HepG2 (cell line): ENCODE results near the gene CLCN2. TPM values are rescaled to one million over a fixed set of nuclear protein-coding genes. Genes with fewer than 3 reads are reported as not detected.
A peak's percentile ranks its signal among the peaks of the same experiment; 100 is the strongest.

ENCODE experiments used
- AKAP8 ChIP-seq: sonication (generic); formaldehyde crosslinking; IDR thresholded peaks from 2 replicates; pipeline ENCODE4 v1.5.1; 2020; ENCODE audit warnings: mild to moderate bottlenecking, missing genetic modification reagents
- CREB1 ChIP-seq, 2 experiments: fragments of 450-650 bp in 1 of 2; IDR thresholded peaks; 2 replicates each; pipeline ENCODE4 v1.6.1; 2016 to 2017; ENCODE audit warnings: control low read depth in 1 of 2, mild to moderate bottlenecking in 1 of 2, missing compliant biosample characterization in 1 of 2, missing genetic modification characterization in 1 of 2
- FOSL1 ChIP-seq: sonication (generic); formaldehyde crosslinking; IDR thresholded peaks from 2 replicates; pipeline ENCODE4 v1.9.0; 2021; ENCODE audit warnings: missing genetic modification reagents, borderline replicate concordance
- FOXA3 ChIP-seq: IDR thresholded peaks from 2 replicates; pipeline ENCODE4 v1.6.1; 2016; ENCODE audit warnings: missing genetic modification reagents, missing compliant biosample characterization
- IRF2 ChIP-seq: IDR thresholded peaks from 2 replicates; pipeline ENCODE4 v1.6.1; 2018; ENCODE audit warnings: missing genetic modification reagents, missing compliant biosample characterization
- SIN3B ChIP-seq: fragments of 150-350 bp; IDR thresholded peaks from 2 replicates; pipeline ENCODE4 v1.6.1; 2014; ENCODE audit warnings: low read length
- SPEN ChIP-seq: sonication (generic); formaldehyde crosslinking; IDR thresholded peaks from 2 replicates; pipeline ENCODE4 v1.5.1; 2020; ENCODE audit warnings: low read depth, mild to moderate bottlenecking, missing genetic modification reagents
- TEAD3 ChIP-seq: optimal IDR thresholded peaks from 2 replicates; pipeline ENCODE3; 2016; ENCODE audit warnings: borderline replicate concordance
- TOPORS ChIP-seq: sonication (generic); formaldehyde crosslinking; IDR thresholded peaks from 2 replicates; pipeline ENCODE4 v1.8.0; 2023; ENCODE audit warnings: mild to moderate bottlenecking, missing genetic modification reagents
- ZEB1 ChIP-seq: IDR thresholded peaks from 2 replicates; pipeline ENCODE4 v1.6.1; 2012; ENCODE audit warnings: mild to moderate bottlenecking, low read depth, inconsistent platforms; ENCODE audit not compliant: insufficient replicate concordance
- ZNF225 ChIP-seq: sonication (generic); formaldehyde crosslinking; IDR thresholded peaks from 2 replicates; pipeline ENCODE4 v1.4.0; 2020; ENCODE audit warnings: mild to moderate bottlenecking, missing genetic modification reagents
- ZNF274 ChIP-seq: sonication (generic); formaldehyde crosslinking; IDR thresholded peaks from 2 replicates; pipeline ENCODE4 v1.5.1; 2020; ENCODE audit warnings: mild to moderate bottlenecking, missing genetic modification reagents
- polyA plus RNA-seq, 8 experiments: library from polyadenylated mRNA; depleted of rRNA in 3 of 8; stranded (reverse) in 7 of 8; unstranded in 1 of 8; fragments of >200 nt; fragmentation: Illumina TruSeq in 4 of 8; extraction: Trizol in 4 of 8; gene quantifications; 2 replicates each; pipeline versions ENCODE4 v1.2.1 to v1.2.3, GENCODE V29; 2011 to 2016; ENCODE audit warnings: low read depth in 4 of 8, missing spikeins in 1 of 8, mixed read lengths in 1 of 8; ENCODE audit not compliant: insufficient read depth in 1 of 8
- total RNA-seq, 5 experiments: library from RNA; depleted of rRNA; stranded (reverse); fragments of >200 nt; fragmentation: Illumina TruSeq; extraction: Trizol; gene quantifications; 2 replicates each; pipeline ENCODE4 v1.2.3, GENCODE V29; 2016; ENCODE audit warnings: low read depth in 1 of 5
- TF ChIP-seq, protein P1 (sequence below): sonication (generic); formaldehyde crosslinking; IDR thresholded peaks from 2 replicates; pipeline ENCODE4 v1.4.0; 2020; ENCODE audit warnings: missing genetic modification reagents, borderline replicate concordance
- TF ChIP-seq, protein P2 (sequence below): sonication (generic); formaldehyde crosslinking; IDR thresholded peaks from 2 replicates; pipeline ENCODE4 v1.4.0; 2020; ENCODE audit warnings: mild to moderate bottlenecking, low read depth, missing genetic modification reagents
- TF ChIP-seq, protein P3 (sequence below): sonication (generic); formaldehyde crosslinking; IDR thresholded peaks from 2 replicates; pipeline ENCODE4 v1.4.0; 2020; ENCODE audit warnings: missing genetic modification reagents, borderline replicate concordance
- TF ChIP-seq, protein P4 (sequence below): sonication (generic); formaldehyde crosslinking; IDR thresholded peaks from 2 replicates; pipeline ENCODE4 v1.4.0; 2020; ENCODE audit warnings: missing genetic modification reagents
- TF ChIP-seq, protein P5 (sequence below): IDR thresholded peaks from 2 replicates; pipeline ENCODE4 v1.6.1; 2012; ENCODE audit warnings: inconsistent platforms

Gene CLCN2
- total and polyA plus RNA-seq, 2 of the 13 experiments (the other 11 are each of a cell fraction or from before 2014, with no cell fraction given): 11.4 to 13.5 TPM

DNA sequence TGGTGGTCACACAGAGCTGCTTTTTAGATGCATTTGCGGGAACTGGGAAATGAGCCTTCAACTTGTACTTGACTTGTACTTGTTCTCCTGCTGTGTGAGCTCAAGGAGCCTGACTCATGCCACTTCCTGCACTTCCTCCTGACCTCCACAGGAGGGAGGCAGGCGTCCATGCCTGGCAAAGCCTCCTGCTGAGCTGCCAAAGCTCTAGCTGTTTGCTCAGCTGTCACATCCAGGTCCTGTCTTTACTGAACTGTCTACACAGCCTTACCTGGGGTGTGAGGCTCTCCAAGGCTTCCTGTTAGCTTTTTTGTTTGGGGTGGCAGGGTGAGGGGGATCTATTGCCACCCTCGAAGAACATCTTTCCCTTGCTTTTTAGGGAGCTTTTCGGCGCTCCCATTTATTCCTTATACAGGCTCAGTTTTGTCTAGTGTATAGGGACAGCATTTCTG, 10.2 kb upstream of the CLCN2 start (continued):
- TF ChIP-seq, protein P1, sequence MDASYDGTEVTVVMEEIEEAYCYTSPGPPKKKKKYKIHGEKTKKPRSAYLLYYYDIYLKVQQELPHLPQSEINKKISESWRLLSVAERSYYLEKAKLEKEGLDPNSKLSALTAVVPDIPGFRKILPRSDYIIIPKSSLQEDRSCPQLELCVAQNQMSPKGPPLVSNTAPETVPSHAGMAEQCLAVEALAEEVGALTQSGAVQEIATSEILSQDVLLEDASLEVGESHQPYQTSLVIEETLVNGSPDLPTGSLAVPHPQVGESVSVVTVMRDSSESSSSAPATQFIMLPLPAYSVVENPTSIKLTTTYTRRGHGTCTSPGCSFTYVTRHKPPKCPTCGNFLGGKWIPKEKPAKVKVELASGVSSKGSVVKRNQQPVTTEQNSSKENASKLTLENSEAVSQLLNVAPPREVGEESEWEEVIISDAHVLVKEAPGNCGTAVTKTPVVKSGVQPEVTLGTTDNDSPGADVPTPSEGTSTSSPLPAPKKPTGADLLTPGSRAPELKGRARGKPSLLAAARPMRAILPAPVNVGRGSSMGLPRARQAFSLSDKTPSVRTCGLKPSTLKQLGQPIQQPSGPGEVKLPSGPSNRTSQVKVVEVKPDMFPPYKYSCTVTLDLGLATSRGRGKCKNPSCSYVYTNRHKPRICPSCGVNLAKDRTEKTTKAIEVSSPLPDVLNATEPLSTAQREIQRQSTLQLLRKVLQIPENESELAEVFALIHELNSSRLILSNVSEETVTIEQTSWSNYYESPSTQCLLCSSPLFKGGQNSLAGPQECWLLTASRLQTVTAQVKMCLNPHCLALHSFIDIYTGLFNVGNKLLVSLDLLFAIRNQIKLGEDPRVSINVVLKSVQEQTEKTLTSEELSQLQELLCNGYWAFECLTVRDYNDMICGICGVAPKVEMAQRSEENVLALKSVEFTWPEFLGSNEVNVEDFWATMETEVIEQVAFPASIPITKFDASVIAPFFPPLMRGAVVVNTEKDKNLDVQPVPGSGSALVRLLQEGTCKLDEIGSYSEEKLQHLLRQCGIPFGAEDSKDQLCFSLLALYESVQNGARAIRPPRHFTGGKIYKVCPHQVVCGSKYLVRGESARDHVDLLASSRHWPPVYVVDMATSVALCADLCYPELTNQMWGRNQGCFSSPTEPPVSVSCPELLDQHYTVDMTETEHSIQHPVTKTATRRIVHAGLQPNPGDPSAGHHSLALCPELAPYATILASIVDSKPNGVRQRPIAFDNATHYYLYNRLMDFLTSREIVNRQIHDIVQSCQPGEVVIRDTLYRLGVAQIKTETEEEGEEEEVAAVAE: peak; percentile 20; the same call in 1 of the 2 replicates
- TF ChIP-seq SPEN (CRISPR knock-in tag): no peak
- TF ChIP-seq, protein P2, sequence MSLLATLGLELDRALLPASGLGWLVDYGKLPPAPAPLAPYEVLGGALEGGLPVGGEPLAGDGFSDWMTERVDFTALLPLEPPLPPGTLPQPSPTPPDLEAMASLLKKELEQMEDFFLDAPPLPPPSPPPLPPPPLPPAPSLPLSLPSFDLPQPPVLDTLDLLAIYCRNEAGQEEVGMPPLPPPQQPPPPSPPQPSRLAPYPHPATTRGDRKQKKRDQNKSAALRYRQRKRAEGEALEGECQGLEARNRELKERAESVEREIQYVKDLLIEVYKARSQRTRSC: no peak
- TF ChIP-seq ZEB1: no peak
- TF ChIP-seq TOPORS: peak; percentile 41; the same call in 1 of the 2 replicates
- TF ChIP-seq ZNF225 (CRISPR knock-in tag): no peak
- TF ChIP-seq CREB1 (IDR thresholded peaks at IDR 0.05): no peak
- 0 out of 2 replicates have a peak, but pooled peaks have one; percentile 32 for TF ChIP-seq CREB1 (CRISPR knock-in tag; IDR thresholded peaks at IDR 0.05)
- no peak for TF ChIP-seq AKAP8
- TF ChIP-seq TEAD3 (CRISPR knock-in tag): peak; percentile 70
- TF ChIP-seq, protein P3, sequence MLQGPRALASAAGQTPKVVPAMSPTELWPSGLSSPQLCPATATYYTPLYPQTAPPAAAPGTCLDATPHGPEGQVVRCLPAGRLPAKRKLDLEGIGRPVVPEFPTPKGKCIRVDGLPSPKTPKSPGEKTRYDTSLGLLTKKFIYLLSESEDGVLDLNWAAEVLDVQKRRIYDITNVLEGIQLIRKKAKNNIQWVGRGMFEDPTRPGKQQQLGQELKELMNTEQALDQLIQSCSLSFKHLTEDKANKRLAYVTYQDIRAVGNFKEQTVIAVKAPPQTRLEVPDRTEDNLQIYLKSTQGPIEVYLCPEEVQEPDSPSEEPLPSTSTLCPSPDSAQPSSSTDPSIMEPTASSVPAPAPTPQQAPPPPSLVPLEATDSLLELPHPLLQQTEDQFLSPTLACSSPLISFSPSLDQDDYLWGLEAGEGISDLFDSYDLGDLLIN (CRISPR knock-in tag): no peak
- TF ChIP-seq, protein P4, sequence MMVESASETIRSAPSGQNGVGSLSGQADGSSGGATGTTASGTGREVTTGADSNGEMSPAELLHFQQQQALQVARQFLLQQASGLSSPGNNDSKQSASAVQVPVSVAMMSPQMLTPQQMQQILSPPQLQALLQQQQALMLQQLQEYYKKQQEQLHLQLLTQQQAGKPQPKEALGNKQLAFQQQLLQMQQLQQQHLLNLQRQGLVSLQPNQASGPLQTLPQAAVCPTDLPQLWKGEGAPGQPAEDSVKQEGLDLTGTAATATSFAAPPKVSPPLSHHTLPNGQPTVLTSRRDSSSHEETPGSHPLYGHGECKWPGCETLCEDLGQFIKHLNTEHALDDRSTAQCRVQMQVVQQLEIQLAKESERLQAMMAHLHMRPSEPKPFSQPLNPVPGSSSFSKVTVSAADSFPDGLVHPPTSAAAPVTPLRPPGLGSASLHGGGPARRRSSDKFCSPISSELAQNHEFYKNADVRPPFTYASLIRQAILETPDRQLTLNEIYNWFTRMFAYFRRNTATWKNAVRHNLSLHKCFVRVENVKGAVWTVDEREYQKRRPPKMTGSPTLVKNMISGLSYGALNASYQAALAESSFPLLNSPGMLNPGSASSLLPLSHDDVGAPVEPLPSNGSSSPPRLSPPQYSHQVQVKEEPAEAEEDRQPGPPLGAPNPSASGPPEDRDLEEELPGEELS: no peak
- no peak for TF ChIP-seq SIN3B
- peak; percentile 79 for TF ChIP-seq FOXA3 (CRISPR knock-in tag)
- TF ChIP-seq ZNF274 (CRISPR knock-in tag): 0 out of 2 replicates have a peak, but pooled peaks have one; percentile 60
- TF ChIP-seq IRF2 (CRISPR knock-in tag): peak; percentile 37; the same call in 1 of the 2 replicates
- TF ChIP-seq, protein P5, sequence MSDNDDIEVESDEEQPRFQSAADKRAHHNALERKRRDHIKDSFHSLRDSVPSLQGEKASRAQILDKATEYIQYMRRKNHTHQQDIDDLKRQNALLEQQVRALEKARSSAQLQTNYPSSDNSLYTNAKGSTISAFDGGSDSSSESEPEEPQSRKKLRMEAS: peak; percentile 31; the same call in 1 of the 2 replicates
- no peak for TF ChIP-seq FOSL1 (CRISPR knock-in tag)
